ENCODE measurements around the gene TBC1D22A.

Gene TBC1D22A

GRCh38 chr22:46793497-46793896, 31.0 kb downstream of the TBC1D22A start:
- H3K36me3 ChIP-seq (ENCODE audit: control insufficient read depth in 1 of 2, insufficient read depth in 2 of 2, low read length in 2 of 2), result peaks cover 33 to 52% of the 10 kb centered on the region in 2 donors
- no peak overlapping the region for H3K4me3 ChIP-seq (ENCODE audit: low read depth in 1 of 2, low read length in 2 of 2)
- no peak overlapping the region for H3K9ac ChIP-seq (ENCODE audit: low read depth in 1 of 2, low read length in 2 of 2)
- no peak overlapping the region for H3K27ac ChIP-seq (ENCODE audit: low read depth, low read length)
- no peaks in the 10 kb centered on the region for H3K27me3 ChIP-seq (ENCODE audit: control insufficient read depth in 1 of 2, insufficient read depth in 2 of 2, low read length in 2 of 2)
- H3K4me1 ChIP-seq (ENCODE audit: control insufficient read depth in 1 of 2, insufficient read depth in 2 of 2, low read length in 2 of 2), result peaks cover 0 to 15% of the 10 kb centered on the region in 2 donors
- no peaks in the 10 kb centered on the region for H3K9me3 ChIP-seq (ENCODE audit: control insufficient read depth in 1 of 2, low read length in 2 of 2)

DNA sequence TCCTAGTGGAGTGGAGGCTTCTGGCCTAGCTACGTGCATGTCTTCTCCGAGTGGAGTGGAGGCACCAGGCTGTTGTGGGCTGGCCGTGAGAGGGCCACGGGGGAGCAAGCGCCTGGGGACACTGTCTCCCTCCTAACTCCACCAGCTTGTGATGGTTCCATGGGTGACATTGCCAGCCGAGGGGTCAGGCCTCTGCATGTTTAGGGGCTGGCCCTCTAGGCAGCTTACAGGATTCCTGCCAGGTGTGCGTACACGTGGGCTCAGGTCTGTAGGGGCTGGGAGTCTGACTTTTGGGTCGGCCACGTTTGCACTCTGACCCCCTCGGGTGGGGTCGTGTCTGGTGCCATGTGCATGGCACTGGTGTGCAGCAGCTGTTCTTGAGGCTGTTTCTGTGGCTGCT, 31.6 kb downstream of the TBC1D22A start:
- H3K4me3 ChIP-seq (ENCODE audit: low read depth in 1 of 2, low read length in 2 of 2), result no peak overlapping the region
- H3K27me3 ChIP-seq (ENCODE audit: control insufficient read depth in 1 of 2, insufficient read depth in 2 of 2, low read length in 2 of 2), result no peaks in the 10 kb centered on the region
- H3K4me1 ChIP-seq (ENCODE audit: control insufficient read depth in 1 of 2, insufficient read depth in 2 of 2, low read length in 2 of 2), result peaks cover 5 to 21% of the 10 kb centered on the region in 2 donors
- H3K27ac ChIP-seq (ENCODE audit: low read depth, low read length), result no peak overlapping the region
- peaks cover 33 to 56% of the 10 kb centered on the region in 2 donors for H3K36me3 ChIP-seq (ENCODE audit: control insufficient read depth in 1 of 2, insufficient read depth in 2 of 2, low read length in 2 of 2)
- H3K9ac ChIP-seq (ENCODE audit: low read depth in 1 of 2, low read length in 2 of 2), result no peak overlapping the region
- no peaks in the 10 kb centered on the region for H3K9me3 ChIP-seq (ENCODE audit: control insufficient read depth in 1 of 2, low read length in 2 of 2)

DNA sequence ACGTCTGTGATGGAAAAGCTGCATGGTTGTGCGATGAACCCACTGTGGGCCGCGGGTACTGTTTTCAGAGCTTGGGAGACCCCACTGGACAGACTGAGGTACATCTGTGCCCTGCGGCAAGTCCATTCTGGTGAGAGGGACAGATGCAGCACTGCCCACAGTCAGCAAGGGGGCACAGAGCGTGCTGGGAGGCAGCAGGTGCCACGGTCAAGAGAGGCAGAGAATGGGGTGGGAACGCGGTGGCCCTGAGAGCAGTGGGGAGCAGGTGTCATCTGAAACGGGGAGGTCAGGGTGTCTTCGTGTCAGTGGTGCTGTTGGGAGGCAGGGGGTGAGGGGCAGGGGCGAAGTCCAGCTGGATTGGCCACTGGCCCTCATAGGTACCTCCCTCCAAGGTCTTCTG, 32.0 kb downstream of the TBC1D22A start:
- Histone ChIP-seq H3K9ac (ENCODE audit: low read depth in 1 of 2, low read length in 2 of 2) (no peak overlapping the region), H3K36me3 (ENCODE audit: control insufficient read depth in 1 of 2, insufficient read depth in 2 of 2, low read length in 2 of 2) (peaks cover 34 to 60% of the 10 kb centered on the region in 2 donors), H3K4me3 (ENCODE audit: low read depth in 1 of 2, low read length in 2 of 2) (no peak overlapping the region), H3K9me3 (ENCODE audit: control insufficient read depth in 1 of 2, low read length in 2 of 2) (no peaks in the 10 kb centered on the region), H3K27me3 (ENCODE audit: control insufficient read depth in 1 of 2, insufficient read depth in 2 of 2, low read length in 2 of 2) (no peaks in the 10 kb centered on the region), H3K4me1 (ENCODE audit: control insufficient read depth in 1 of 2, insufficient read depth in 2 of 2, low read length in 2 of 2) (peaks cover 5 to 22% of the 10 kb centered on the region in 2 donors), H3K27ac (ENCODE audit: low read depth, low read length) (no peak overlapping the region)

DNA sequence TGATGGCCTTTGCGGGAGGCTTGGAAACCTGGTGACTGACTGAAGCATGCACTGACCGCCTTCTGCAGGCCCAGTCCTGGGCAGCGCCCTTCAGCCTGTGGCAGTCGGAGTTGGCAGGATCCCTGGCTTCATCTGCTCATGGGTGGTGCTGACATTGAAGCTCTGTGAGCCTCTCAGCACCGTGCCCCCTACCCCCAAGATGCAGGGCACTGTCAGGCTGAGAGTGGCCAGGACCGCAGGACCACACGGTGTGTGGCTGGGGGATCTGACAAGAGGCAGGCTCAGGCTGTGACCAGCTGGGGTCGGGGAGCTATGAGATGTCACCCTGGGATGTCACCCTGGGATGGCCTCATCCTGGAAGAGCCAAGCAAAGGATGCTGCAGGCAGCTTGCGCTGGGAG, 32.7 kb downstream of the TBC1D22A start:
- Histone ChIP-seq H3K27me3 (ENCODE audit: control insufficient read depth in 1 of 2, insufficient read depth in 2 of 2, low read length in 2 of 2) (no peaks in the 10 kb centered on the region), H3K4me1 (ENCODE audit: control insufficient read depth in 1 of 2, insufficient read depth in 2 of 2, low read length in 2 of 2) (peaks cover 5 to 22% of the 10 kb centered on the region in 2 donors), H3K36me3 (ENCODE audit: control insufficient read depth in 1 of 2, insufficient read depth in 2 of 2, low read length in 2 of 2) (peaks cover 41 to 67% of the 10 kb centered on the region in 2 donors), H3K27ac (ENCODE audit: low read depth, low read length) (no peak overlapping the region), H3K9ac (ENCODE audit: low read depth in 1 of 2, low read length in 2 of 2) (no peak overlapping the region), H3K9me3 (ENCODE audit: control insufficient read depth in 1 of 2, low read length in 2 of 2) (no peaks in the 10 kb centered on the region), H3K4me3 (ENCODE audit: low read depth in 1 of 2, low read length in 2 of 2) (no peak overlapping the region)

- peaks cover 5 to 20% of the 10 kb centered on the region in 2 donors for H3K4me1 ChIP-seq (ENCODE audit: control insufficient read depth in 1 of 2, insufficient read depth in 2 of 2, low read length in 2 of 2)
- no peak overlapping the region for H3K9ac ChIP-seq (ENCODE audit: low read depth in 1 of 2, low read length in 2 of 2)
- peaks cover 47 to 74% of the 10 kb centered on the region in 2 donors for H3K36me3 ChIP-seq (ENCODE audit: control insufficient read depth in 1 of 2, insufficient read depth in 2 of 2, low read length in 2 of 2)
- H3K9me3 ChIP-seq (ENCODE audit: control insufficient read depth in 1 of 2, low read length in 2 of 2), result no peaks in the 10 kb centered on the region
- no peaks in the 10 kb centered on the region for H3K27me3 ChIP-seq (ENCODE audit: control insufficient read depth in 1 of 2, insufficient read depth in 2 of 2, low read length in 2 of 2)
- no peak overlapping the region for H3K27ac ChIP-seq (ENCODE audit: low read depth, low read length)
- H3K4me3 ChIP-seq (ENCODE audit: low read depth in 1 of 2, low read length in 2 of 2), result no peak overlapping the region
These were observed 33.6 kb downstream of the TBC1D22A start for GRCh38 chr22:46795845-46796565.

GRCh38 chr22:46796566-46797195, 34.2 kb downstream of the TBC1D22A start:
- peaks cover 5 to 17% of the 10 kb centered on the region in 2 donors for H3K4me1 ChIP-seq (ENCODE audit: control insufficient read depth in 1 of 2, insufficient read depth in 2 of 2, low read length in 2 of 2)
- no peaks in the 10 kb centered on the region for H3K9me3 ChIP-seq (ENCODE audit: control insufficient read depth in 1 of 2, low read length in 2 of 2)
- no peaks in the 10 kb centered on the region for H3K27me3 ChIP-seq (ENCODE audit: control insufficient read depth in 1 of 2, insufficient read depth in 2 of 2, low read length in 2 of 2)
- no peak overlapping the region for H3K4me3 ChIP-seq (ENCODE audit: low read depth in 1 of 2, low read length in 2 of 2)
- H3K36me3 ChIP-seq (ENCODE audit: control insufficient read depth in 1 of 2, insufficient read depth in 2 of 2, low read length in 2 of 2), result peaks cover 47 to 81% of the 10 kb centered on the region in 2 donors
- no peak overlapping the region for H3K27ac ChIP-seq (ENCODE audit: low read depth, low read length)
- no peak overlapping the region for H3K9ac ChIP-seq (ENCODE audit: low read depth in 1 of 2, low read length in 2 of 2)

DNA sequence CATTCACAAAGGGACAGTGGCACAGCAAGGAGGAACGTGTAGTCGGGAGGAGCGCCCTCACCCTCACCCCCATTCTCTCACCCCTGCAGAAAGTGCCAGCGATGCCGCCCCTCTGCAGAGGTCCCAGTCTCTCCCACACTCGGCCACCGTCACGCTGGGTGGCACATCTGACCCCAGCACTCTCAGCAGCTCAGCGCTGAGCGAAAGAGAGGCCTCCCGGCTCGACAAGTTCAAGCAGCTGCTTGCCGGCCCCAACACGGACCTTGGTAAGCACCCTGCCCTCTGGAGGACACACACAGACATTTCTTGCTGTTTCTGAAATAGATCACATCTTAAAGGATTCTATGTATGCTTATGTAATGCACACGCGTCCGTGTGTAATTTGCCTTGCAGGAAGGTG, 34.9 kb downstream of the TBC1D22A start:
- H3K4me1 ChIP-seq (ENCODE audit: control insufficient read depth in 1 of 2, insufficient read depth in 2 of 2, low read length in 2 of 2), result peaks cover 5 to 13% of the 10 kb centered on the region in 2 donors
- no peak overlapping the region for H3K9ac ChIP-seq (ENCODE audit: low read depth in 1 of 2, low read length in 2 of 2)
- H3K4me3 ChIP-seq (ENCODE audit: low read depth in 1 of 2, low read length in 2 of 2), result no peak overlapping the region
- no peaks in the 10 kb centered on the region for H3K9me3 ChIP-seq (ENCODE audit: control insufficient read depth in 1 of 2, low read length in 2 of 2)
- peaks cover 47 to 87% of the 10 kb centered on the region in 2 donors for H3K36me3 ChIP-seq (ENCODE audit: control insufficient read depth in 1 of 2, insufficient read depth in 2 of 2, low read length in 2 of 2)
- H3K27ac ChIP-seq (ENCODE audit: low read depth, low read length), result no peak overlapping the region
- H3K27me3 ChIP-seq (ENCODE audit: control insufficient read depth in 1 of 2, insufficient read depth in 2 of 2, low read length in 2 of 2), result no peaks in the 10 kb centered on the region

GRCh38 chr22:46798041-46798365, 35.6 kb downstream of the TBC1D22A start:
- H3K27me3 ChIP-seq (ENCODE audit: control insufficient read depth in 1 of 2, insufficient read depth in 2 of 2, low read length in 2 of 2), result no peaks in the 10 kb centered on the region
- H3K4me1 ChIP-seq (ENCODE audit: control insufficient read depth in 1 of 2, insufficient read depth in 2 of 2, low read length in 2 of 2), result peaks cover 5 to 10% of the 10 kb centered on the region in 2 donors
- no peak overlapping the region for H3K9ac ChIP-seq (ENCODE audit: low read depth in 1 of 2, low read length in 2 of 2)
- no peaks in the 10 kb centered on the region for H3K9me3 ChIP-seq (ENCODE audit: control insufficient read depth in 1 of 2, low read length in 2 of 2)
- no peak overlapping the region for H3K4me3 ChIP-seq (ENCODE audit: low read depth in 1 of 2, low read length in 2 of 2)
- H3K27ac ChIP-seq (ENCODE audit: low read depth, low read length), result no peak overlapping the region
- peaks cover 41 to 80% of the 10 kb centered on the region in 2 donors for H3K36me3 ChIP-seq (ENCODE audit: control insufficient read depth in 1 of 2, insufficient read depth in 2 of 2, low read length in 2 of 2)

GRCh38 chr22:46798366-46799350, 36.2 kb downstream of the TBC1D22A start:
- Histone ChIP-seq H3K27ac (ENCODE audit: low read depth, low read length) (no peak overlapping the region), H3K36me3 (ENCODE audit: control insufficient read depth in 1 of 2, insufficient read depth in 2 of 2, low read length in 2 of 2) (peaks cover 36 to 75% of the 10 kb centered on the region in 2 donors), H3K4me3 (ENCODE audit: low read depth in 1 of 2, low read length in 2 of 2) (no peak overlapping the region), H3K9me3 (ENCODE audit: control insufficient read depth in 1 of 2, low read length in 2 of 2) (no peaks in the 10 kb centered on the region), H3K27me3 (ENCODE audit: control insufficient read depth in 1 of 2, insufficient read depth in 2 of 2, low read length in 2 of 2) (no peaks in the 10 kb centered on the region), H3K4me1 (ENCODE audit: control insufficient read depth in 1 of 2, insufficient read depth in 2 of 2, low read length in 2 of 2) (peaks cover 5 to 16% of the 10 kb centered on the region in 2 donors), H3K9ac (ENCODE audit: low read depth in 1 of 2, low read length in 2 of 2) (no peak overlapping the region)

DNA sequence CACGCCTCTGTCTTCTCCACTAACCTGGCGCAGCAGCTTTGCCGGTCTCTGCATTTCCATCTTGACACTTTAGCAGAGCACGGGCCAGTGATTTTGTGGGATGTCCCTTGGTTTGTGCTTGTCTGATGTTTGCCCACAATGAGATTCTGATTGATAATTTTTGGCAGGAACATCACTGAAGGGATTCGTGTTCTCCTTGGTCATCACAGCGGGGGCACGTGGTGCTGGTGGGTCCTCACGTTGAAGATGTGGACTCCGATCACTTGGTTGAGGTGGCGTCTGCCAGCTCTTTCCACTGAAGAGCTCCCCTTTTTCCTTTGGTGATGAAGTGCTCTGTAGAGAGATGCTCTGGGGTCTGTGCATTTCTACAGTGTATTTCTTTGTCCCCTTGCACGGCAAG, 37.2 kb downstream of the TBC1D22A start:
- no peaks in the 10 kb centered on the region for H3K27me3 ChIP-seq (ENCODE audit: control insufficient read depth in 1 of 2, insufficient read depth in 2 of 2, low read length in 2 of 2)
- H3K4me1 ChIP-seq (ENCODE audit: control insufficient read depth in 1 of 2, insufficient read depth in 2 of 2, low read length in 2 of 2), result peaks cover 5 to 17% of the 10 kb centered on the region in 2 donors
- no peaks in the 10 kb centered on the region for H3K9me3 ChIP-seq (ENCODE audit: control insufficient read depth in 1 of 2, low read length in 2 of 2)
- no peak overlapping the region for H3K9ac ChIP-seq (ENCODE audit: low read depth in 1 of 2, low read length in 2 of 2)
- H3K27ac ChIP-seq (ENCODE audit: low read depth, low read length), result no peak overlapping the region
- peaks cover 34 to 71% of the 10 kb centered on the region in 2 donors for H3K36me3 ChIP-seq (ENCODE audit: control insufficient read depth in 1 of 2, insufficient read depth in 2 of 2, low read length in 2 of 2)
- no peak overlapping the region for H3K4me3 ChIP-seq (ENCODE audit: low read depth in 1 of 2, low read length in 2 of 2)

Data from duodenal mucosa (tissue), 2 donors.